ENCODE measurements around the gene PDHB.
"Not testable (repeated sequence)": the region's sequence is repeated elsewhere in the genome, so short reads cannot be mapped to it uniquely, and the experiment has no call there.

Gene PDHB

DNA sequence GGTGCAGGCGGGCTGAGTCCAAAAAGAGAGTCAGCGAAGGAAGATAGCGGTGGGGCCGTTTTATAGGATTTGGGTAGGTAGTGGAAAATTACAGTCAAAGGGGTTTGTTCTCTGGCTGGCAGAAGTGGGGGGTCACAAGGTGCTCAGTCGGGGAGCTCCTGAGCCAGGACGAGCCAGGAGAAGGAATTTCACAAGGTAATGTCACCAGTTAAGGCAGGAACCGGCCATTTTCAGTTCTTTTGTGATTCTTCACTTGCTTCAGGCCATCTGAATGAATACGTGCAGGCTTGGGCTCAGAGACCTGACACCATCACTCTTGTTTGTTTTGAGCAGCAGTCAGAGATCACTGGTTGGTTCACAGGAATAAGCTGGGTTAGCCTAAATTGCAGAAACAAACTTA lies 3.6 kb upstream of the PDHB start:
- DNase-seq (ENCODE audit: low read depth in 2 of 2) = not testable (repeated sequence)

DNA sequence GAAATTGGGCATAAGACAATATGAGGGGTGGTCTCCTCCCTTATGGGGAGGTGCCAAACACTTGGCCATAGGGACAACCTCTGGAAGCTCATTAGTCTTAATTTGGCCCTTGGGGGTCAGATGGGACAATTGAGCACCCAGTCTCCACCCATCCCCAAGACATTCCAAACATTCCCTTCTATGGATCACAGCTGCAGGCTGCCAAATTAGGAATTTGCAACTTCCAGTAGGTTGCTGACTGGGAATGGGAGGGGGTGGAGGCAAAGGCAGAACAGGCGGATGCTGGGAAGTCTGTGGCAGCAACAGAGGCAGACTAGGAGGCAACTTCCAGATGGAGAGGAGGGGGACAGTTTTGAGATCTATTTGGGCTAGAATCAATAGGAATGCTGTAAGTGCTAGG lies 1.4 kb upstream of the PDHB start:
- DNase-seq (ENCODE audit: low read depth in 2 of 2) = peak; percentile 79 to 81

GRCh38 chr3:58434511-58434910 lies 879 bp upstream of the PDHB start:
- DNase-seq (ENCODE audit: low read depth in 2 of 2) = no peak

GRCh38 chr3:58434168-58434504 lies 504 bp upstream of the PDHB start:
- no peak for DNase-seq (ENCODE audit: low read depth in 2 of 2)

GRCh38 chr3:58432905-58433304 lies 727 bp downstream of the PDHB start:
- no peak for DNase-seq (ENCODE audit: low read depth in 2 of 2)

DNA sequence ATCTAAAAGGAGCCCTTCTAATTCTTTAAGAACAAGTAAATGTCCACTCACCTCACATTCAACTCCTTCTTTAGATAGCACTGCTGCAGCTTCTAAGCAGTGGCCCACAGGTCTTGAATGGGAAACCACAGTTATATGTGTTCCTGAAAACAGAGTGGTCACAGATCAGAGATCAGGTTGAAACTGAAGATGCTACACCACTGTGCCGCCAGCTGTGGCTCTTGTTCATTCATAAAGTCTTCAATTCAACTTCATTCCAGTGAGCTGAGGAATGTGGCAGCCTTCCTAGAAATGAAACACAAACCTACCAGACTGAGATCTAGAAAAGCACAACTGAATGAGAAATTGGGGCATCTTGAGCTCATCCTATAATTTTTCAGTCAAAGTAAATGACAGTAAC lies 4.0 kb downstream of the PDHB start:
- no peak for DNase-seq (ENCODE audit: low read depth in 2 of 2)

DNA sequence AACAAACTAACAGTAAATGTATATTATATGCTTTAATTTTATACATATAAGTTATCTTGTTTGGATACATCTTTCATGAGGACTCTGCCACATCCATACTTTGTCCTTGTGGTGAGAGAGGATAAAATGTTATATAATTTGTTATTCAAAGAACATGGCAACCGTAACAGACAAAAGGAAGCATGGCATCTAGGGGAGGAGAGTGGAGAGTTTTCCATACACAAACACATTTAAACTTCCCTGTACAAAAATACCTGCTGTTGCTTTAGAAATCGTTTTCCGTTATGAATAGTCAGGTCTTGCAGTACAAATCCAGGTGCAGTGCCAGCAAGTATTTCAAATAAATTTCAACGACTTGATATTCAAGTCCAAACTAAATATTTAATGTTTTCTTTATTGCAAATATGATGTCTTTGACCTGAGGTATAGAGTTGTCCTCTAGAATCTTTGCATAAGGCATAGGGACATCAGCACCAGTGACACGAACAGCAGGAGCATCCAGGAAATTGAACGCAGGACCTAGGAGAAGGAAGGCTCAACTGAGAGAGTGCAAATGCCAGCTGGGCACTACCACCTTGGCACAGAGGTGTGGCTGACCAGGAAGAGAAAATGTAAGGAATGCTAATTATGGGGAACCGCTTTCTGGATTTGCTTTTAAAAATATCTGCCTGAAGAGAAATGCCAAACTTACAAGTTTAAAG lies 5.8 kb downstream of the PDHB start:
- no peak for DNase-seq (ENCODE audit: low read depth in 2 of 2)

DNA sequence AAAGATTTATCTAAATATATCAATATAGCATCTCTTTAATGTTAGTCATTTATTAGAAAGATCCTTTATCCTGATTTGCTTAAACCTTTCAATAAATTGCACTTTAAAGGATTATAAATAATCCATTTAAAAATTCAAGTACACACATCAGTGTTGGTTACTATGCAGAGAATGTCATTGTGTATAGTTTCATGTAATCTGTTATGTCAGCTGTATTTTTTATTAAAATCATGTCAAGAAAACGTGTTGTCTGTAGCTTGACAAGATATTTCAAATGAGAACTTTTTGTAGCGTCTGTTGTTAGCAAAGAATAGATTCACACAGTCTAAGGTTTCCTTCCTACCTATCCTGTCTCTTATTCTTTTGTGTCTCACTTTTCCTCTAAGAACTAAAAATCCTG lies 7.8 kb downstream of the PDHB start:
- no peak for DNase-seq (ENCODE audit: low read depth in 2 of 2)

- no peak for DNase-seq (ENCODE audit: low read depth in 2 of 2)
Measured at GRCh38 chr3:58424613-58425012, 9.0 kb downstream of the PDHB start.

DNA sequence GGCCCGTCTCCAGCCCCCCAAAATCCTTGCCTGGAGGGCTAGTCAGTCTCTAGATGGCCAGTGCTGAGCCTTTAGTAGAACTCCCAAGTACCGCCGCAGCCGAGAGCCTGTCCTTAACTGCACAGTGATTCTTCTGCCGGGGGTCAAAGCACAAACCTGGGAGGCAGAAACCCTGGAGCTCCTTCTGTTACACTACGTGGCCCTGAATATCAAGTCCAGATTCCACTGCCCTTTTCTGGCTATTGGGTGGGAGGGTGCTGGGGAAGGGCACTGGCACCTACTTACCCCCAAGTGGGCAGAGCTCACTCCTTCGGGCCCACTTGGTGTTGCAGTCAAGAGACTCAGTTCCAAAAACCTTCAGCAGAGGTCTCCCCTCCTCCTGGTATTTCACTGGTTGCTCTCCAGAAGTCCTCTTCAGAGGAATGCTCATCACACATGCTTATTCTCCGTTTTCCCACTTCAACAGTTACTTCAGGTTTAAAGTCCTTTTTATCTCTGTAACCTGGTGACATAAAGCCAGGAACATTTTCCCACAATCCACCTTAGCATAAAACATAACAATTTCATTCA lies 10.8 kb downstream of the PDHB start:
- DNase-seq (ENCODE audit: low read depth in 2 of 2) = no peak

DNA sequence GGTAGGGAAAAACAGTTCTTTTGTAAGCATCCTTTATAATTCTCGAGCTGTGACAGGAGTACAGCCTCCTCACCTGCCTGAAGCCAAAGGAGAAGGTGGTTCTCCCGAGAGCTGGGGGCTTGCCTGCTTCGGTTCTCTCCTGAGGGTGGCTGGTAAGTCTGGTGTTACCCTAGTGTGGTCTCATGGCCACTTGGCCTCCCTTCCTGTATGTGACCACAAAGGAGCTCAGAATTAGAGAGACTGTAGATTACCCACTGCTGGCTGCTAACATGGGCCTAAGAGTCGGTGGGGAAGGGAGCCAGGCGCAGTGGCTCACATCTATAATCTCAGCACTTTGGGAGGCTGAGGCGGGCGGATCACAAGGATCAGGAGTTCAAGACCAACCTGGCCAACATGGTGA lies 12.6 kb downstream of the PDHB start:
- DNase-seq (ENCODE audit: low read depth in 2 of 2) = no peak

GRCh38 chr3:58419780-58420507 lies 13.7 kb downstream of the PDHB start:
- DNase-seq (ENCODE audit: low read depth in 2 of 2) = no peak

GRCh38 chr3:58418227-58418626 lies 15.4 kb downstream of the PDHB start:
- DNase-seq (ENCODE audit: low read depth in 2 of 2) = no peak

DNA sequence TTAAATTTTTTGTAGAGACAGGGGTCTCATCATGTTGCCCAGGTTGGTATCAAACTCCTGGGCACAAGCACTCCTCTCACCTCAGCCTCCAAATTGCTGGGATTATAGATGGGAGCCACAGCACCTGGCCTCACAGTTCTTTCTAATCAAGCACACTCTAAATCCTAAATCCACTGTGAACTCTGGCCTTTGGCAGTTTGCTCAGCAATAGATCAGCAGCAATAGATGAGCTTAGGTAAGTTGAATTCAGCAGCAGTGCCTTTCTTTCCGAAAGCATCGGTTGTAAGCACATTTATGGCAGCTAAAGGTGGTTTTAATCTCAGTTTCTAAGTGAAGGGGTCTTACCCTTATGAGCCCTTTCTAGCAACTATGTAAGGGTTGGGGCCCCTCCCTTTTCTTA lies 16.6 kb downstream of the PDHB start:
- DNase-seq (ENCODE audit: low read depth in 2 of 2) = no peak

DNA sequence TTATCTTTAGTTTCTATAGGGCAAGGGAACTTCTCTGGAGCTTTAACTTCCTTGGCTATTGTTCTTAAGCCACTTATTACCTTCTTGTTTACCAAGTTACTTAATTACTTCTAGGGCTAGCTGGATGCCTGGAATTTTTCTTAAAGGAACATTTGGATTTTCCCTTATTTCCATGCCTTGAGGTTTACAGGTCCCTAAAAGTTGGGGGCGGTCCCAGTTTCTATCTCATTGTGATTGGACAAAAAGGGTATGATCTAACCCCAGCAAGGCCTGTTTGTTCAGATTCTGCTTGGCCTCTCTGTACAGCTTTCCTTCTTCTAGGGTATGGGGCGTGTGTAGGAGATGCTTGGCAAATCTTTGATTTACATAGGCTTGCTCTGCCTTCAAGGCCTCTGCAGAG lies 17.4 kb downstream of the PDHB start:
- no peak for DNase-seq (ENCODE audit: low read depth in 2 of 2)

GRCh38 chr3:58414538-58415197 lies 19.0 kb downstream of the PDHB start:
- DNase-seq (ENCODE audit: low read depth in 2 of 2) = no peak

GRCh38 chr3:58411851-58412830 lies 21.5 kb downstream of the PDHB start:
- no peak for DNase-seq (ENCODE audit: low read depth in 2 of 2)

DNA sequence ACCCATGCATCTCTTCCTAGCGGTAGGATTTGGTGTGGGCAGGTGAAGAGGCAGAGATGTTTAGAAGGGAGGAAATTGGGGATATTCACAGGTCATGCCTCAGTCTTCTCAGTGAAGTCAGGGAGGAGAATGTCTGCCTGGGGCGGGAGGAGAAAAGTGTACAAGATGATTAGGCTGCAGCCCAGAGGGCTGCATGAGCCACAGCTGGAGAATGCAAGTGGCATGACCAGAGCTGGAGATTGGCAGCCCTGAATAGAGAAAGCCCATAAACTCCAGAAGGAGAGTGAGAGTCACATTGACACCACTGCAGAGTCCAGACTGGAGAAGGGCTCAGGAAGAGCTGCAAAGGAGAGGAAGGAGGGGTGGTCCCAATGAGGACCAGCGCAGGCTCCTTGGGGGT lies 22.6 kb downstream of the PDHB start:
- no peak for DNase-seq (ENCODE audit: low read depth in 2 of 2)

DNA sequence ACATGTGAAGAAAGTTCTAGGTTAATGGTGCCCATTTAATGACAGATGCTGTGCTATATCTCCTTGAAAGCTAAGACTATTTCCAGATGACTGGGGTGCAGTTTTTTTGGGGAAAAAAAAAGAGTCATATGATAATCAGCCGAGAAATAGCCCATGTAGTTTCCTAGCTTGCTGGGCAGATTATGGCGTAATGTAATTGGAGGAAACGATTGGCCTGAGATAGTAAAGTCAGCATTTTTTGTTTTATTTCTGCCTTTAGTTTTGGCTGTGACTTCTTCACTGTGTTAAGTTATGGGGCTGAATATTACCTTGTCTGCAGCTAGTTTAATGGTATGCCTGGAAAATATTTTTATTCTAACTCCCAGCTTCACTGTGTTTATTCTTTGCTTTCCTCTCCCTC lies 24.0 kb downstream of the PDHB start:
- DNase-seq (ENCODE audit: low read depth in 2 of 2) = no peak

GRCh38 chr3:58408906-58409305 lies 24.7 kb downstream of the PDHB start:
- no peak for DNase-seq (ENCODE audit: low read depth in 2 of 2)

GRCh38 chr3:58404396-58404795 lies 29.2 kb downstream of the PDHB start:
- DNase-seq (ENCODE audit: low read depth in 2 of 2) = no peak
